ENCODE measurements around the gene EPHA3. TPM values are rescaled to one million over a fixed set of nuclear protein-coding genes. Genes with fewer than 3 reads are reported as not detected.

EPHA3 gene
- total RNA-seq, 2 experiments from 2014 or later, result not detected

DNA sequence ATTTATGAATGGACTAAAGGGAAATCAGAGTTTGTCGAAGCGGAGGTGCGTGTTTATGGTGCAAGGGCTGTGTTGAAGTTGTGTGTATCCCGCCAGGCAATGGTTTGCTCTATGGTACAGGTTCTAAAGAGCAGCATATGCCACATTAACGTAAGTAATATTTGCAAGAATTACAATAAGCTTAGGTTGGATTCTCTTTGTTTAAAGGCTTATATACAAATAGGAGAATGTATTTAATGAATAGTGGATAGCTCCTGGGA is 800 bp downstream of the EPHA3 start:
- ATAC-seq (ENCODE audit: low read depth), result no peak
- DNase-seq, result no peak
- Mint-ChIP-seq H3K4me3 (no peak overlapping the region), H3K36me3 (no peaks in the 10 kb centered on the region), H3K9me3 (no peaks in the 10 kb centered on the region), H3K4me1 (peaks cover 9% of the 10 kb centered on the region), H3K27me3 (peaks cover 25% of the 10 kb centered on the region), H3K27ac (no peak overlapping the region)
- POLR2A ChIA-PET, result no interaction called here

DNA sequence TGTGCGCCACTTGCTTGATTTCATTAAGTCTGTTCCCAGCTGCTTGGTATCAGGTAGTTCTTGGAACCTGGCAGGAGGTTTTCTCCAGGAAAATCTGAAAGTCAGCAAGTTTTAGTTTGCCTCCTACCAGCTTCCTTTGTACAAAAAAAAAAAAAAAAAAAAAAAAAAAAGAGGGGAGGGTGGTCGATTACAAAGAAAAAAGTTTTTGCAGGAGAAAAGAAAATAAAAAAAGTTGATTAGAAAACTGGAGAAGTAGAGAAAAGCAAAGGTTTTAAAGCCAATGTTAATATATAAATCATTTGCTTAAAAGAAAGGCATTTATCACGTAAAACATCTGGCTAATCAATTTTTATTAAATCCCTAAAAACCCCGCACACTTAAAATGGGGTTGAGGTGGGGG is 5.9 kb downstream of the EPHA3 start:
- peaks cover 5% of the 10 kb centered on the region for H3K4me1 Mint-ChIP-seq
- no peaks in the 10 kb centered on the region for H3K9me3 Mint-ChIP-seq
- no peak overlapping the region for H3K27ac Mint-ChIP-seq
- no peak for DNase-seq
- peaks cover 12% of the 10 kb centered on the region for H3K27me3 Mint-ChIP-seq
- no peak for ATAC-seq (ENCODE audit: low read depth)
- H3K4me3 Mint-ChIP-seq, result no peak overlapping the region
- POLR2A ChIA-PET, result no interaction called here
- H3K36me3 Mint-ChIP-seq, result no peaks in the 10 kb centered on the region

DNA sequence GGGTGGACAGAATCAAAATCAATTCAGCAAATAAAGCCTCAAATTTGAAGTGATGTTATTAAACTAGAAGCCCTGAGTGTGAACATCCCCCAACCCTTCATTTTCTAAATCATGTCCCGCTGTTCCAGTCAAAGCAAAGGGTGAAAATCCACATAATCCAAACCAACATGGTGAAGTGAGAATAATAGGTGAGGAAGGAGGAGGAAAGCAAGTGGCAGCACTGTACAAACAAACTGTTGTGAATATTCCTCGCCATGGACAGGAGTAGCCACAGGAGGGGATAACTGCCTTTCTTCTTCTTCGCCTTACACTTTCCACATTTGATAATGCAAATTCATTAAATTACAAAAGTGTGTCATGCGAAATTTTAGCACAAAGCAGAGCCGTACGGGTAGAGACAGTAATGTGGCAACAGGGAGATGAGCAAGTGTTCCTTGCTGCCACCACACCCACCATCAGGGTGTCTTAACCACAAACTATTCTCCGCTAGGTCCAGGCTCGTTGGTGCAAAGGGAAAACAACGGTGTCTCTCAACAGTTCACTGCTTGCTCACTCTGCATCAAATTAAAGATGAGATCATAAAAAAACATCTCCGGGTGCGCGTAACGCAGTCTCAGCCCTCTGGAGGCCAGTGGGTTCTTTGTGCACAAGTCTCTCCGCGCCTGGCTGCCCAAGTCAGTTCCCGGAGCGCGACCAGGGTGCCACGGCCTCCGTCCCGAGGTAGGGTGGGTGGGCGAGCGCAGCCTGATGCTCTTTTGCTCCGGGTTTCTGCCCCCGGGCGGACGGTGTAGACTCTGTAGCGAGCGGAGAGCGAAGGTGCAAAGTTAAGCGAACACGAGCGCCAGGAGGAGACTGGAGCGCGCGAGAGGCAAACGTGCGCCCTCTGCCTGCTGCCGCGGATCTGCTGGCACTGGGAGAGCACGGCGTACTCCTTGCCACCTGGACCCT is 6.7 kb downstream of the EPHA3 start:
- peaks cover 5% of the 10 kb centered on the region for H3K4me1 Mint-ChIP-seq
- DNase-seq, result peak; percentile 41
- H3K9me3 Mint-ChIP-seq, result no peaks in the 10 kb centered on the region
- POLR2A ChIA-PET, result no interaction called here
- no peak overlapping the region for H3K27ac Mint-ChIP-seq
- H3K4me3 Mint-ChIP-seq, result peak overlapping the region; percentile 45
- peaks cover 10% of the 10 kb centered on the region for H3K27me3 Mint-ChIP-seq
- peak; percentile 66 for ATAC-seq (ENCODE audit: low read depth)
- no peaks in the 10 kb centered on the region for H3K36me3 Mint-ChIP-seq

DNA sequence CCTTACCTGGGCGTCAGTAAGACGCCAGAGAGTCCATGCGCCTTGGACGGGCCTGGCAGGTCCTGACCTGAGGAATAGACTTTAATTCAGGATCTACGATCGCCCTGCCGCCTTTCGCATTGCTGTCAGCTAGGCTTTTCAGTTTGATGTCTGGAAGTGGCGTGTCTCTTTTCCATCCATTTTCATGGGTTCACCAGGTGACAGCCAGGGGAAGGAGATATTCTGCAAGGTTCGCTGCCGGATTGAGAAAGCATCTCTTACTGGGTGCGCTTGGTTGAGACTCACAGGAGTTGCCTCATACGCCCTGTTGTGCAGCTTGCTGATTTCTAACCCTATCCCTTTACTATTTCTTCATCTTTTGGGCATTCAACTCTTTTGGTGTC is 7.4 kb downstream of the EPHA3 start:
- ATAC-seq (ENCODE audit: low read depth), result no peak
- no peak overlapping the region for H3K4me3 Mint-ChIP-seq

DNA sequence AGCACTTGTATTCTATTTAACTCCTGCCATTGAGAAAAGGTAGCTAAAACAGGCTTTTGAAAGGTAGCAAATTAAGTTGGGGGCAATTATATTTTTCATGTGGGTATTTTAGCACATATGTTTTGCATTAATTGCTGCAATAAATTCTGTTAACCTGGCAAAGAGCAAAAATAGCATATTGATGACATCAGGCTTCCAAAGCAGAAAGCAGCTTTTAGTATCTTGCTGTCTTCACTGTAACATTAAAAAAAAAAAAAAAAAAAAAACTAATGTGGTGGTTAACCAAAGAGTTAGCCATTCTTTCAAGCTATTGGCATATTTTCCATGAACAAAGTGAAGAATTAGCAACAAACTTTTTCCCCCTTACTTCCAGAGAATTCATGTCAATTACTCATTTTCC is 9.1 kb downstream of the EPHA3 start:
- H3K4me3 Mint-ChIP-seq, result no peak overlapping the region
- H3K36me3 Mint-ChIP-seq, result no peaks in the 10 kb centered on the region
- DNase-seq, result no peak
- H3K27me3 Mint-ChIP-seq, result peaks cover 10% of the 10 kb centered on the region
- H3K9me3 Mint-ChIP-seq, result no peaks in the 10 kb centered on the region
- no peak for ATAC-seq (ENCODE audit: low read depth)
- POLR2A ChIA-PET, result no interaction called here
- H3K4me1 Mint-ChIP-seq, result peaks cover 5% of the 10 kb centered on the region
- no peak overlapping the region for H3K27ac Mint-ChIP-seq

More for the DNA sequence above, 7.4 kb downstream of the EPHA3 start:
- Mint-ChIP-seq H3K4me1 (peaks cover 5% of the 10 kb centered on the region), H3K27me3 (peaks cover 10% of the 10 kb centered on the region), H3K27ac (no peak overlapping the region), H3K36me3 (no peaks in the 10 kb centered on the region), H3K9me3 (no peaks in the 10 kb centered on the region)
- POLR2A ChIA-PET, result no interaction called here
- no peak for DNase-seq

DNA sequence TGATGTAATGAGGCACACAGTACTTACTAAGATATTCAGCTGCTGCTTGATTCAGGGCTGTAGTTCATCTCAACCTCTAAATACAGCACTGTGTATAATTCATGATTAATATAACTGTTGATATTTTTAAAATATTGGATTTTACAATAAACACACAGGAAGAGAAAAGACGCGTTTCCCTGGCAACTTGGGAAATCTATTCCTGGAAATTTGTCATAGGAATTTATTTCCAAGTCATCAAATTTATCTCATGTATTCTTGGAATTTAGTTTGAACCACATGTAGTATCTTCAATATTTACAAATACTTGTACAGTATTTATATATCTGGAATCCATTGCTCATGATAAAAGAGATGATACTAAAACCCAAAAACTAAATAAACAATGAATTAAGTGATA is 30.6 kb downstream of the EPHA3 start:
- H3K27ac Mint-ChIP-seq, result no peak overlapping the region
- ATAC-seq (ENCODE audit: low read depth) (no peak), DNase-seq (no peak)
- H3K9me3 Mint-ChIP-seq, result no peaks in the 10 kb centered on the region
- no peaks in the 10 kb centered on the region for H3K27me3 Mint-ChIP-seq
- H3K4me3 Mint-ChIP-seq, result no peak overlapping the region
- no peaks in the 10 kb centered on the region for H3K4me1 Mint-ChIP-seq
- POLR2A ChIA-PET, result no interaction called here
- H3K36me3 Mint-ChIP-seq, result no peaks in the 10 kb centered on the region

DNA sequence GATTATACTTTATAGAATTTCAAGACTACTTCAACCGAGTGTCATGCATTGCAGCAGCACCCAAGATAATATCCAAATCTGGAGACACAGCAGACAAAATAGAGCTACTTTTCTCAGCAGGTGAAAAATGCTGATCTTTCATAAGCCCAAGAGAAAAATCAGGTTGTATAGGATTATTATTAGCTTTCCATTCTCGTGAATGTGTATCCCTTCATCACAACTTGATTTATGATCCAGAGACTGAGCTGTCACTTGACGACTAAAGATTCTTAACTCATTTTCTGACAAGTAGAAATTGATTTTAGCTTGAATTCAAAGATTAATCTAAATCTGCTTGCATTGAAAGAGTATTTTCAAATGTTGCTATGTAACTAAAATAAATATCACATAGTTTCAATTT is 32.4 kb downstream of the EPHA3 start:
- Mint-ChIP-seq H3K9me3 (no peaks in the 10 kb centered on the region), H3K4me3 (no peak overlapping the region), H3K27ac (no peak overlapping the region), H3K4me1 (no peaks in the 10 kb centered on the region), H3K36me3 (no peaks in the 10 kb centered on the region), H3K27me3 (no peaks in the 10 kb centered on the region)
- no peak for ATAC-seq (ENCODE audit: low read depth)
- no peak for DNase-seq
- POLR2A ChIA-PET, result no interaction called here

DNA sequence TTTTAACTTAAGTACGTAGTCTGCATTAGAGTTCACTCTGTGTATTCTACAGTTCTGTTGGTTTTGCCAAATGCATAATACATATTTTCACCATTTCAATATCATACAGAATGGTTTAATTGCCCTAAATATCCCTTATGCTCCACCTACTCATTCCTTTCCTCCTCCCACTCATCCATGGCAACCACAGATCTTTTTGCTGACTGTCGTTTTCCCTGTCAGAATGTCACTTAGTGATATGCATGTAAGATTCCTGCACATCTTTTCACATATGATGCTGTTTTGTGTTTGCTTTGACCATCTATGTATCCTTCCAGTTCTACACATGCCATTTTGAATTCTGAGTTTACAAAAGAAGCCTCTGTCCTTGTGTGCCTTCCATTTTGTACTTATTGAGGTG is 36.7 kb downstream of the EPHA3 start:
- POLR2A ChIA-PET, result no interaction called here
- no peak overlapping the region for H3K4me3 Mint-ChIP-seq
- DNase-seq (no peak), ATAC-seq (ENCODE audit: low read depth) (no peak)
- H3K9me3 Mint-ChIP-seq, result no peaks in the 10 kb centered on the region
- no peak overlapping the region for H3K27ac Mint-ChIP-seq
- no peaks in the 10 kb centered on the region for H3K36me3 Mint-ChIP-seq
- H3K27me3 Mint-ChIP-seq, result no peaks in the 10 kb centered on the region
- H3K4me1 Mint-ChIP-seq, result no peaks in the 10 kb centered on the region

DNA sequence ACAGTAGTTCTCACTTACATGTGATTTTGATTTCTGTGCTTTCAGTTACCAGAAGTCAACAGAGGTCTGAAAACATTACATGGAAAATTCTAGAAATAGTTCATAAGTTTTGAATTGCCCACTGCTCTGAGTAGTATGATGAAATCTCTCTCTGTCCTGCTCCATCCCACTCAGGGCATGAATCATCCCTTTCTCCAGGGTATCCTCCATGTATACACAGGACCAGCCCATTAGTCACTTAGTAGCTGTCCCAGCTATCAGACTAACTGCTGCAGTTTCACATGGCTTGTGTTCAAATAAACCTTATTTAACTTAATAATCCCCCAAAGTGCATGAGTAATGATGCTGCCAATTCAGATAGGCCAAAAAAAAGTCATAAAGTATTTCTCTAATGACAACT is 38.6 kb downstream of the EPHA3 start:
- H3K4me3 Mint-ChIP-seq, result no peak overlapping the region
- no peak for DNase-seq
- no peaks in the 10 kb centered on the region for H3K9me3 Mint-ChIP-seq
- no peak for ATAC-seq (ENCODE audit: low read depth)
- POLR2A ChIA-PET, result no interaction called here
- H3K36me3 Mint-ChIP-seq, result no peaks in the 10 kb centered on the region
- H3K27me3 Mint-ChIP-seq, result no peaks in the 10 kb centered on the region
- no peaks in the 10 kb centered on the region for H3K4me1 Mint-ChIP-seq
- no peak overlapping the region for H3K27ac Mint-ChIP-seq

DNA sequence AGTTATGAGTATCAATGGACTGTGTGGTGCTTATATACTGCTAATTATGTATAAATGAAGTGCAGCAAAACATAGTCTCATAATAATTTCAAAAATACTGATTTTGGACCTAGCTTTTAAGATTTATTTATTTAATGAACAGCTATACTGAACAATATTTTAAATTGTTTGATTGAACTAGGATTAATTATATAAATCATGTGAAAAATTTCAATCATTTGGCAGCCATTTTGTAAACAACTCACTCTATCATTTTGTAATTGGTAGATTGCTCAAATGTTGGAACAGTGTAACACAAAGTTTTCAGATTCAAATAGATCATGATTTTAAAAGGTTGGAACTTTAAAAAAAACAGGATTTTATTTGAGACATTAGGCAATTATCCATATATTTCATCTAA is 47.0 kb downstream of the EPHA3 start:
- no peak overlapping the region for H3K4me3 Mint-ChIP-seq
- no peaks in the 10 kb centered on the region for H3K27me3 Mint-ChIP-seq
- H3K27ac Mint-ChIP-seq, result no peak overlapping the region
- DNase-seq, result no peak
- no peak for ATAC-seq (ENCODE audit: low read depth)
- H3K36me3 Mint-ChIP-seq, result no peaks in the 10 kb centered on the region
- POLR2A ChIA-PET, result no interaction called here
- H3K4me1 Mint-ChIP-seq, result no peaks in the 10 kb centered on the region
- no peaks in the 10 kb centered on the region for H3K9me3 Mint-ChIP-seq

DNA sequence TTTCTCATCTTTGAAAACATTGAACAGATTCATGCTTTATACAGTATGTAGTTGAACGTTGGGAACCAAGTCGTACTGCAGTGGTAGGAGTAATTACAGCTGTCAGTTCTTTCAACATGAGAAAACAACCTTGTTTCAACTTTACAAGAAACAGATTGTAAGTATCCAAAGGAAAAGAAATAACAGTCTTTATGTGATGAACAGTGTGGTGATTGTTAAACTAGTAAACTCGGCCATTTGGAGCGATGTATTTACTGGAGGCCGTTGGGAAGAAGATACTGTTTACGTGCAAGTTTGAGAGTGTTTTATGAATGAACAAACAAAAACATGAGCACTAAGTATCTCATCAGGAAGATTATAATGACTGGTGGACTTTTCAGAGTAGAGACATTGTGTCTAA is 48.4 kb downstream of the EPHA3 start:
- Mint-ChIP-seq H3K4me1 (no peaks in the 10 kb centered on the region), H3K27me3 (no peaks in the 10 kb centered on the region), H3K27ac (no peak overlapping the region), H3K9me3 (no peaks in the 10 kb centered on the region), H3K4me3 (no peak overlapping the region), H3K36me3 (no peaks in the 10 kb centered on the region)
- ATAC-seq (ENCODE audit: low read depth) (no peak), DNase-seq (no peak)
- POLR2A ChIA-PET, result no interaction called here

DNA sequence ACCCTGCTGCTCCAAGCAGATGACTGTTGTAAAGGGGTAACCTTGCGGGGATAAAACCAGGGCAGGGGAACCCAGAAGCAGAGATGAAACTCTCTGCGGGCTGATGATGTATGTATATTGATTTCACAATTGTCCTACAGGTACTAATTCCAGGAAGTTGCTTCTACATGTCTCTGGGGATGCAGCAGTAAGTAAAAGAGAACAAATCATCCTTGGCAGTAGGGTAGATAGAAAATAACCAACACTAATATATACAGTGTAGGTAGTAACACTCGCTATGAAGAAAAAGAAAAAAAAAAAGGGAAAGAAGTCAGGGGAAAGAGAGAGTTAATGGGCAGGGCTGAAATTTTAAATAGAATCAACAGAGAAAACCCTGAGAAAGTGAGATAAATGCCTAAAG is 50.2 kb downstream of the EPHA3 start:
- POLR2A ChIA-PET, result no interaction called here
- Mint-ChIP-seq H3K27ac (no peak overlapping the region), H3K36me3 (no peaks in the 10 kb centered on the region), H3K9me3 (no peaks in the 10 kb centered on the region), H3K4me1 (no peaks in the 10 kb centered on the region), H3K4me3 (no peak overlapping the region), H3K27me3 (no peaks in the 10 kb centered on the region)
- DNase-seq (no peak), ATAC-seq (ENCODE audit: low read depth) (no peak)

DNA sequence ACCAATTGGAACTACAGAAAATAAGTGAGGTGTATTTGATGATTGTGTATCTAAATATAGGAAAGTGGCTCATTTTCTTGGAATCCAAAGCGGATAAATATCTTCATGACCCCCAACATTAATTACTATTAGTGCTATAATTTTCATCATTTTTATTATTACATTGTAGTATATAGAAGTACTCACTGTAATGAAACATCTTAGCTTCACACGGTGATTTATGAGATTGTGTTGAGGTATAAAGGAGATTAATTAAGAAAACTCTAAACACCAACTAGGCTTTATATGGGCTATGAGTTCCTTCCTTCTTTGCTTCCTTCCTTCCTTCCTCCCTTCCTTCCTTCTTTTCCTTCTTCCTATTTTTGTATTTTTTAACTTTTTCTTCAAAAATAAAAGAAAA is 52.2 kb downstream of the EPHA3 start:
- DNase-seq, result no peak
- POLR2A ChIA-PET, result no interaction called here
- H3K27me3 Mint-ChIP-seq, result no peaks in the 10 kb centered on the region

DNA sequence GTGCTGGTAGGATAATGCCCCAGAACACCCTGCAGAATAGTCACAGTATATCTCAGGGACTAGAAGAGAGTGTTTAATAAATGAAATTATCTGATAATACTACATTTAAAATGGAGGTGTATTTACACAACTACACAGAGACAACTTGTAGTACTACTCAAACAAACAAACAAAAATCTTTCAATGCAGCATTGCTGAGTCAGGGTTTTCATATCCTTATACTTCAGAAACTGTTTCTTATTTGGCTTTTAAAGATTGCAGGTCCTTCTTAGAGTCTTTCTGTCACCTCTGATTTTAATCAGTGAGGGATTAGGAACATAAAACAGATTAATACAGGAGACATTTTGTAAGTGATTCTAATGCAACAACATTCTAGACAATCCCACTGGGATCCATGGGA is 57.4 kb downstream of the EPHA3 start:
- Mint-ChIP-seq H3K27ac (no peak overlapping the region), H3K4me3 (no peak overlapping the region), H3K36me3 (no peaks in the 10 kb centered on the region), H3K4me1 (no peaks in the 10 kb centered on the region), H3K9me3 (no peaks in the 10 kb centered on the region), H3K27me3 (no peaks in the 10 kb centered on the region)
- POLR2A ChIA-PET, result no interaction called here
- DNase-seq, result no peak
- ATAC-seq (ENCODE audit: low read depth), result no peak

More for the DNA sequence above, 52.2 kb downstream of the EPHA3 start:
- Mint-ChIP-seq H3K4me1 (no peaks in the 10 kb centered on the region), H3K9me3 (no peaks in the 10 kb centered on the region), H3K36me3 (no peaks in the 10 kb centered on the region), H3K27ac (no peak overlapping the region), H3K4me3 (no peak overlapping the region)
- no peak for ATAC-seq (ENCODE audit: low read depth)
